ENCODE measurements around the gene CNTNAP2. TPM values are rescaled to one million over a fixed set of nuclear protein-coding genes. Genes with fewer than 3 reads are reported as not detected.
A peak's percentile ranks its signal among the peaks of the same experiment; 100 is the strongest.

Gene CNTNAP2
- total RNA-seq, 1 experiment from 2014 or later: 64.5 TPM

DNA sequence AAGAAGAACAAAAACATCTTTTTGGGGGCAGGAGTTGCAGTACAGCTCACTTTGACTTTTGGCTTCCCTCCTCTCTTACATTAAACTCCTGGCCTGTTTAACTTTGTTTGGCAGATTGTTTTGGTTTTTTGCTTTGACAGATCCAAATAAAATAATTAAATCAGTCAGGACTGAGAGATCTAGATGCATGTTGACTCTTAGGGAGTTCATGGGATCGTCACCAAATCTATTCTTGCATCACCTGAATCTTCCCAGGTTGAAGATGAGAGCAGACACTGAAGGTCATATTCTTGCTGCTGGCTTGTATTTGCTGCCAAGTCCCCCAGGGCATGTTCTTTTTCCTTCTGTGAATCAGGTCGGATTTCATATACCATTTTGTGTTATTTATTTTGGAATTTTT is 759.4 kb downstream of the CNTNAP2 start:
- Histone ChIP-seq H2BK15ac (ENCODE audit: low read depth, low read length) (no peak overlapping the region), H3K56ac (ENCODE audit: insufficient read length, low read depth, low read length) (no peak overlapping the region), H2BK20ac (ENCODE audit: low read depth, low read length, poor library complexity, severe bottlenecking) (no peak overlapping the region), H3K27ac (ENCODE audit: insufficient read length, low read depth, low read length) (no peak overlapping the region), H3K4ac (ENCODE audit: low read depth, low read length) (no peak overlapping the region), H2BK12ac (ENCODE audit: insufficient read length, low read depth, low read length) (no peak overlapping the region), H3K23me2 (ENCODE audit: insufficient read length, low read depth, low read length, poor library complexity, severe bottlenecking) (no peaks in the 10 kb centered on the region), H4K91ac (ENCODE audit: insufficient read length, low read depth, low read length) (no peak overlapping the region), H3K4me1 (ENCODE audit: insufficient read depth, low read length) (peaks cover 3% of the 10 kb centered on the region; the same call in 1 of the 2 replicates), H3T11ph (ENCODE audit: low read length) (no peak overlapping the region), H3K79me2 (ENCODE audit: insufficient read depth, low read length) (no peaks in the 10 kb centered on the region), H3K79me1 (ENCODE audit: insufficient read depth, low read depth, low read length, poor library complexity, severe bottlenecking) (no peaks in the 10 kb centered on the region), H3K23ac (ENCODE audit: insufficient read length, low read depth, low read length) (no peak overlapping the region), H4K5ac (ENCODE audit: insufficient read length, low read depth, low read length) (no peak overlapping the region), H3K9me3 (ENCODE audit: control insufficient read depth, low read depth, low read length) (no peaks in the 10 kb centered on the region), H3K9ac (ENCODE audit: extremely low read depth, insufficient read length, low read length) (no peak overlapping the region), H4K20me1 (ENCODE audit: control insufficient read depth, insufficient read depth, insufficient read length) (no peaks in the 10 kb centered on the region), H2AK5ac (ENCODE audit: insufficient read length, low read length) (no peak overlapping the region), H4K8ac (replicated peaks; ENCODE audit: insufficient read length, low read depth, low read length) (no peak overlapping the region), H3K4me2 (ENCODE audit: insufficient read depth, insufficient read length, low read length) (no peak overlapping the region), H2AFZ (ENCODE audit: low read length) (no peak overlapping the region), H3K18ac (ENCODE audit: insufficient read length, low read depth, low read length) (no peak overlapping the region), H2BK120ac (ENCODE audit: low read depth, low read length, poor library complexity, severe bottlenecking) (no peak overlapping the region), H3K27me3 (ENCODE audit: insufficient read depth, low read length) (no peaks in the 10 kb centered on the region), H3K14ac (ENCODE audit: insufficient read depth, low read length) (no peak overlapping the region), H2BK5ac (ENCODE audit: insufficient read length, low read length) (no peak overlapping the region)
- no peak for TF ChIP-seq CTCF (conservative IDR thresholded peaks at IDR 0.05)
- H3K27me3 Mint-ChIP-seq (ENCODE audit: low read depth): no peaks in the 10 kb centered on the region
- peaks cover 0 to 2% of the 10 kb centered on the region in 2 experiments; a peak in 1 of 5 replicates for H3K9me3 Mint-ChIP-seq
- WGBS (ENCODE audit: extremely low coverage, insufficient read length, low lambda C conversion rate): no CpG with 5 or more reads among the region's 2 CpGs
- peaks cover 20 to 21% of the 10 kb centered on the region in 2 experiments for H3K4me1 Mint-ChIP-seq
- DNase-seq: no peak
- peak overlapping the region in 1 of 3 experiments; percentile 89; a peak in 3 of 7 replicates for H3K27ac Mint-ChIP-seq
- no peak overlapping the region for H3K4me3 Mint-ChIP-seq
- H3K36me3 Mint-ChIP-seq (ENCODE audit: insufficient read depth in 1 of 3, low read depth in 3 of 3): peaks cover 0 to 4% (median 0%) of the 10 kb centered on the region in 3 experiments; a peak in 1 of 7 replicates
